Testis (tissue), 2 donors: ENCODE data around the gene FALEC.

Source experiments
- POLR2A ChIP-seq: fragments of 450-650 bp; IDR thresholded peaks from one replicate; pipeline ENCODE4 v1.6.1; 2017; ENCODE audit warnings: antibody characterized with exemption, mild to moderate bottlenecking, moderate library complexity
- TF ChIP-seq, protein P1 (sequence below), 3 experiments: fragments of 450-650 bp in 2 of 3; fragments of 200-600 bp in 1 of 3; sonication (generic) in 1 of 3; IDR thresholded peaks; one replicate each; pipeline ENCODE4 v1.5.1; 2016 to 2019; ENCODE audit warnings: antibody characterized with exemption in 3 of 3, mild to moderate bottlenecking in 2 of 3, moderate library complexity in 1 of 3

DNA sequence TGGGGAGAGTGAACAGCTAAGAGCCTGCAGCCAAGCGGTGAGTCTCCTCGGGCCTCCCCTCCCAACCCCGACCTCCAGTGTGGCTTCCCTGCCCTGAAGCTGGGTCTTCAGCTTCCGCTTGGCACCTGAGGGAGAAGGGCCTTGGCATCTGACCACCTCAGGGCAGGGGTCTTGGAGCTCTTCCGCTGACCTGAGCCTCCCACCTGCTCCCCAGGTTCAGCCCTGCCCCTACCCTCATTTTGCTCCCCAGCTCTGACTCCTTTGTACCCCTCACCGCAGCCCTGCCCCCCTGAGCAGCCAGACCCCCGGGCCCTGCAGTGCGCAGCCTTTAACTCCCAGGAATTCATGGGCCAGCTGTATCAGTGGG, 38.5 kb downstream of the FALEC start:
- TF ChIP-seq, protein P1, sequence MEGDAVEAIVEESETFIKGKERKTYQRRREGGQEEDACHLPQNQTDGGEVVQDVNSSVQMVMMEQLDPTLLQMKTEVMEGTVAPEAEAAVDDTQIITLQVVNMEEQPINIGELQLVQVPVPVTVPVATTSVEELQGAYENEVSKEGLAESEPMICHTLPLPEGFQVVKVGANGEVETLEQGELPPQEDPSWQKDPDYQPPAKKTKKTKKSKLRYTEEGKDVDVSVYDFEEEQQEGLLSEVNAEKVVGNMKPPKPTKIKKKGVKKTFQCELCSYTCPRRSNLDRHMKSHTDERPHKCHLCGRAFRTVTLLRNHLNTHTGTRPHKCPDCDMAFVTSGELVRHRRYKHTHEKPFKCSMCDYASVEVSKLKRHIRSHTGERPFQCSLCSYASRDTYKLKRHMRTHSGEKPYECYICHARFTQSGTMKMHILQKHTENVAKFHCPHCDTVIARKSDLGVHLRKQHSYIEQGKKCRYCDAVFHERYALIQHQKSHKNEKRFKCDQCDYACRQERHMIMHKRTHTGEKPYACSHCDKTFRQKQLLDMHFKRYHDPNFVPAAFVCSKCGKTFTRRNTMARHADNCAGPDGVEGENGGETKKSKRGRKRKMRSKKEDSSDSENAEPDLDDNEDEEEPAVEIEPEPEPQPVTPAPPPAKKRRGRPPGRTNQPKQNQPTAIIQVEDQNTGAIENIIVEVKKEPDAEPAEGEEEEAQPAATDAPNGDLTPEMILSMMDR (IDR thresholded peaks at IDR 0.05), result no peak
- no peak for TF ChIP-seq POLR2A
